Ammon's horn (tissue), 1 donor: ENCODE data around the gene DNAJC11.

Source experiments
- DNase-seq: peaks from one replicate; pipeline ENCODE4 v3.0.0-alpha.2; 2016; ENCODE audit warnings: low spot score

Gene DNAJC11

GRCh38 chr1:6585841-6586240 lies 115.8 kb downstream of the DNAJC11 start:
- DNase-seq: no peak

DNA sequence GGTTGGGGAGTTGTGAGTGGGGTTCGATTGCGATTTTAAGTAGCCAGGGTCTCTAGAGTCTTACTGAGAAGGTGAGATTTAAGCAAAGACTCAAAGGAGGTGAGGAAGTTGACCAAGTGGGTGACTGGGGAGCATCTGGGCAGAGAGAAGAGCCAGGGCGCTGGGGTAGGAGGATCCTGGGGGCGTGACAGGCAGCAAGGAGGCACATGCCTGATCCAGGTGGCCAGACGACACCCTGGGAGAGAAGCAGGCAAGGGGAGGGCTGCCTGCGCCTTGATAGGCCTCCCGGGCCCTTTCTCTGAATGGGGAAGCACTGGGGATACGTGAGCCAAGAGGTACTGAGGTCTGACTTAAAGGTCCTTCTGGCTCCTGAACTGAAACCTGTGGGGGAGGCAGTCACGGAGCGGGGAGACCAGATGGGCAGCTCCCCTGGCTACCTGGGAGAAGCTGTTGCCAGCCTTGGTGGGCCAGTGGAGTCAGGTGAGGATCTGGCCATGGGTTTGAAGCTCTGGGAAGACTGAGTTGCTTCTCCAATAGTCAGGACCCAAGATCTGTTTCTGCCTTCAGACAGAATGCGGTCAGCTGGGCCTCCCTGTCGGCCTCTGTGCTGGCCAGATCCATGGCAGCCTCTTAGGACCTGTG lies 116.4 kb downstream of the DNAJC11 start:
- no peak for DNase-seq
